Pancreas (tissue), 10 donors: ENCODE data around the gene KIAA0753. TPM values are rescaled to one million over a fixed set of nuclear protein-coding genes. Genes with fewer than 3 reads are reported as not detected.

Experiments used
- ATAC-seq, 4 donors: fragments of 200-7000 bp; cut with Tn5 transposase; one replicate each; pipeline versions ENCODE4 v1.8.0 to v1.9.1; 2020; ENCODE audit warnings: mild to moderate bottlenecking in 4 of 4, moderate library complexity in 4 of 4
- DNase-seq, 6 donors: peaks; one replicate each; pipeline ENCODE4 v3.0.0-alpha.2; 2020
- FAIRE-seq: peaks from 2 replicates; lab custom pipeline; 2012; peaks lifted over from hg19 to GRCh38; lab: Jason Lieb, UNC
- H3K27ac ChIP-seq, 4 donors: fragments of 200-600 bp; sonication (generic); 1 replicate in 3 of 4; 2 replicates in 1 of 4; pipeline versions ENCODE4 v1.5.0 to v1.8.0; 2020
- H3K27me3 ChIP-seq, 4 donors: fragments of 200-600 bp; one replicate each; pipeline ENCODE4 v1.8.0; 2021
- H3K36me3 ChIP-seq, 3 donors: fragments of 200-600 bp; sonication (generic) in 1 of 3; one replicate each; pipeline versions ENCODE4 v1.5.0 to v1.8.0; 2020 to 2021
- H3K4me1 ChIP-seq, 3 donors: fragments of 200-600 bp; one replicate each; pipeline ENCODE4 v1.8.0; 2021
- H3K4me3 ChIP-seq, 4 donors: fragments of 200-600 bp; sonication (generic) in 2 of 4; one replicate each; pipeline versions ENCODE4 v1.5.0 to v1.8.0; 2020 to 2021
- H3K9me3 ChIP-seq, 4 donors: fragments of 200-600 bp; one replicate each; pipeline ENCODE4 v1.8.0; 2021
- WGBS, 2 donors: extraction: QIAGEN DNeasy Blood & Tissue Kit; methylation state at CpG; one replicate each; pipeline ENCODE4 v1.1.7; 2013; 5-methylcytosine and 5-hydroxymethylcytosine counted together
- intact Hi-C, 3 donors: fragments of 100-400 bp; cut with DNase I; formaldehyde crosslinking; loops; one replicate each; pipeline versions ENCODE4 v1.11.1 to v1.14.2; 2022
- polyA plus RNA-seq, 2 donors: library from polyadenylated mRNA; stranded (reverse); fragments of 200-250 nt; gene quantifications; one replicate each; pipeline ENCODE4 v1.2.3, GENCODE V29; 2013
- total RNA-seq, 6 donors: library from RNA; stranded (reverse); fragmentation: NEBNext Ultra II Directional in 4 of 6; extraction: Animal tissue kit (Norgen Biotek cat#: 25700) in 4 of 6; gene quantifications; one replicate each; pipeline versions ENCODE4 v1.2.1 to v1.2.4, GENCODE V29; 2021 to 2023
- TF ChIP-seq, protein P1 (sequence below), 4 donors: fragments of 200-600 bp; sonication (generic) in 3 of 4; IDR thresholded peaks; one replicate each; pipeline versions ENCODE4 v1.5.0 to v1.8.0; 2021; ENCODE audit warnings: antibody characterized with exemption in 4 of 4
- donor health status: healthy with polysubstance abuse.
- donor health status: DM: no; HTN: no; CAD: no; lungs with moderate emphysema.
- donor health status: DM: no; HTN: no; CAD: no.
- donor health status: control.
- donor health status: control.
- donor health status: Bipolar disorder and iron deficiency.
- donor health status: DM: yes; HTN: yes; CAD: no.
- donor health status: DM: no; HTN: no; CAD: no.
- donor health status: DM: no; HTN: no; CAD: no.
- donor health status: DM: yes; HTN: yes; CAD: no.

The KIAA0753 gene
- total and polyA plus RNA-seq, 8 donors = 4.4 to 10.6 (median 6.0) TPM

DNA sequence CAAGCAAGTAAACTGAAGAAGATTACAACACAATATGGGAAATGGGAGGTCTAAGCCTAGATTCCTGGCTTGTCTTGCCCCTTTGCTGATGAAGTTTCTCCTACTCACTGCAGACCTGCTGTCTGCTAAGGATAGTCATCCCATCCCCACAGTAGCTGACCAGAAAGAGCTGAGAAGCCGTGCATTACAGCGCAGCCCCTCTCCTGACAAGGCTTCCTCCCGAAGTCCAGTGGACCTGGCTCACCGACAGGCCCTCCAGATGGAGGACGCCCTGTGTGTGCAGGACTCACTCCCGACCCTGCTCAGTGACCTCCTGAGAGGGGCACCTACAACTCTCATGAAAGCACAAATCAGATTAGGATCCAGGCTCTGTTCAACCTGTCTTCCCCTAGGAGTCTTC, 35.4 kb downstream of the KIAA0753 start:
- WGBS, 2 donors = 90 to 98% methylated on average over 6 of the region's 6 CpGs
- Histone ChIP-seq H3K9me3 (no peaks in the 10 kb centered on the region), H3K4me3 (no peak overlapping the region), H3K27ac (no peak overlapping the region), H3K27me3 (no peaks in the 10 kb centered on the region), H3K4me1 (no peaks in the 10 kb centered on the region), H3K36me3 (peaks cover 0 to 40% (median 3%) of the 10 kb centered on the region in 3 donors)
- intact Hi-C loops = no loop called here
- no peak for DNase-seq
- no peak for FAIRE-seq
- no peak for ATAC-seq
- TF ChIP-seq, protein P1, sequence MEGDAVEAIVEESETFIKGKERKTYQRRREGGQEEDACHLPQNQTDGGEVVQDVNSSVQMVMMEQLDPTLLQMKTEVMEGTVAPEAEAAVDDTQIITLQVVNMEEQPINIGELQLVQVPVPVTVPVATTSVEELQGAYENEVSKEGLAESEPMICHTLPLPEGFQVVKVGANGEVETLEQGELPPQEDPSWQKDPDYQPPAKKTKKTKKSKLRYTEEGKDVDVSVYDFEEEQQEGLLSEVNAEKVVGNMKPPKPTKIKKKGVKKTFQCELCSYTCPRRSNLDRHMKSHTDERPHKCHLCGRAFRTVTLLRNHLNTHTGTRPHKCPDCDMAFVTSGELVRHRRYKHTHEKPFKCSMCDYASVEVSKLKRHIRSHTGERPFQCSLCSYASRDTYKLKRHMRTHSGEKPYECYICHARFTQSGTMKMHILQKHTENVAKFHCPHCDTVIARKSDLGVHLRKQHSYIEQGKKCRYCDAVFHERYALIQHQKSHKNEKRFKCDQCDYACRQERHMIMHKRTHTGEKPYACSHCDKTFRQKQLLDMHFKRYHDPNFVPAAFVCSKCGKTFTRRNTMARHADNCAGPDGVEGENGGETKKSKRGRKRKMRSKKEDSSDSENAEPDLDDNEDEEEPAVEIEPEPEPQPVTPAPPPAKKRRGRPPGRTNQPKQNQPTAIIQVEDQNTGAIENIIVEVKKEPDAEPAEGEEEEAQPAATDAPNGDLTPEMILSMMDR (IDR thresholded peaks at IDR 0.05) = no peak

DNA sequence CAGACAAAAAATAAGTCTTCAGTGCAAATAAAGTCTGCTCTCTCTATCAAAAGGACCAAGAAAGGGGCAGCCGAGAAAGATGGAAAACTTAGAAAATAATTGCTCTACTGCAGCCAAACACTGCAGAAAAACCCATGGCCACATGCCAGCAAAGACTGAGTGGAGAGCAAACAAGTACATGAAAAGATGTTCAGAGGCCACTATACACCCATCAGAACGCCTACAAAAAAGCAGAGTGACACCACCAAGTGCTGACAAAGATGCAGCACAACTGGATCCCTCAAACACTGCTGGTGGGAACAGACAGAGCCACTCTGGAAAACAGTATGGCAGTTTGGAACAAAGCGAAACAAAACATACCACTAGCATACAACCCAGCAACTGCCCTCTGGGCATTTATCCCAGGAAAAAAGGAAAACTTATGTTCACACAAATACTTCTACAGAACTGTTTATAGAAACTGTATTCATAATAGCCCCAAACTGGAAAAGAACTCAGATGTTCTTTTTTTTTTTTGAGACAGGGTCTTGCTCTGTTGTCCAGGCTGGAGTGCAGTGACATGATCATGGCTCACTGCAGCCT, 36.7 kb downstream of the KIAA0753 start:
- Histone ChIP-seq H3K4me1 (peaks cover 0 to 2% (median 0%) of the 10 kb centered on the region in 3 donors), H3K27ac (no peak overlapping the region), H3K27me3 (no peaks in the 10 kb centered on the region), H3K9me3 (no peaks in the 10 kb centered on the region), H3K4me3 (no peak overlapping the region), H3K36me3 (peaks cover 0 to 27% (median 3%) of the 10 kb centered on the region in 3 donors)
- FAIRE-seq = no peak
- TF ChIP-seq, protein P1 (IDR thresholded peaks at IDR 0.05) = no peak
- 73% methylated on average over 3 of the region's 3 CpGs for WGBS, 2 donors
- intact Hi-C loops = no loop called here
- DNase-seq = no peak
- ATAC-seq = no peak

DNA sequence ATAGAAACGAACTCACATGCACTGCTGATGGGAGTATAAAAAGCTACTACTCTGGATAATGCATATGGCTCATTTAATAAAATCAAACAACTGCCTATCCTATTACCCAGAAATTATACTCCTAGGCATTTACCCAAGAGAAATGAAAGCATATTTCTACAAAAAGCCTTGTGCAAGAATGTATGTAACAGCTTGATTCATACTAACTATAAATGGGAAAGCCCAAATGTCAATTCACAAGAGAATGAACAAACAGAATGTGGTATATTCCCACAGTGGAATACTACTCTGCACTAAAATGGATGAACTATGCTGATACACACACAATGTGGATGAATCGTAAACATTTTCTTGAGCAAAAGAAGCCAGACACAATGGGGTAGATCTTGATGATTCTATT, 38.4 kb downstream of the KIAA0753 start:
- H3K4me3 ChIP-seq = no peak overlapping the region
- H3K4me1 ChIP-seq = peaks cover 0 to 14% (median 8%) of the 10 kb centered on the region in 3 donors
- peaks cover 0 to 10% (median 3%) of the 10 kb centered on the region in 3 donors for H3K36me3 ChIP-seq
- no peaks in the 10 kb centered on the region for H3K27me3 ChIP-seq
- intact Hi-C loops = no loop called here
- DNase-seq (no peak), ATAC-seq (no peak), FAIRE-seq (no peak)
- no peaks in the 10 kb centered on the region for H3K9me3 ChIP-seq
- H3K27ac ChIP-seq = no peak overlapping the region
- TF ChIP-seq, protein P1 (IDR thresholded peaks at IDR 0.05) = no peak
- 86 to 88% methylated on average over 2 of the region's 2 CpGs for WGBS, 2 donors

DNA sequence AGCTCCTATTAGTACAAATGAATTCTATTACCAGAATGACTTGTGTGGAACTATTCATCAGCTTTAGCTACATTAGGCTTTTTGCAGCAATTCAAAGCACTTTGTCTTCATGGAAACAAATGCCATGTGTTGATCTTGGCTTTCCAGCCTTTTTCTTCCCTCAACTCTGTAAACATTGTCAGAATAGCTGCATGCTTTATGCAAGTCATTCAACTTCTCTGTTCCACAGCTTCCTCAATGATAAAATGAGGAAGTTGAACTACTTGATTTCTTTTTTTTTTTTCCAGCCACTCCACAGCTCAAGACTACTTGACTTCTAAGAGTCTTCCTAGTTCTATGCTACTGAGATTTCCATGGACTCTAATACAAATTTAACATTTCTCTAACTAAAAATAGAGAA, 41.1 kb downstream of the KIAA0753 start:
- no peak for DNase-seq
- no peak overlapping the region for H3K4me3 ChIP-seq
- H3K27me3 ChIP-seq = no peaks in the 10 kb centered on the region
- H3K4me1 ChIP-seq = peaks cover 0 to 14% (median 8%) of the 10 kb centered on the region in 3 donors
- H3K27ac ChIP-seq = peak overlapping the region in 2 of 4 donors; percentile 23 to 27
- TF ChIP-seq, protein P1 (IDR thresholded peaks at IDR 0.05) = no peak
- peak in 3 of 4 donors; percentile 56 to 80 (median 71) for ATAC-seq
- peaks cover 3 to 13% (median 6%) of the 10 kb centered on the region in 3 donors for H3K36me3 ChIP-seq
- peak; percentile 81 for FAIRE-seq
- H3K9me3 ChIP-seq = no peaks in the 10 kb centered on the region
- intact Hi-C loops = no loop called here

DNA sequence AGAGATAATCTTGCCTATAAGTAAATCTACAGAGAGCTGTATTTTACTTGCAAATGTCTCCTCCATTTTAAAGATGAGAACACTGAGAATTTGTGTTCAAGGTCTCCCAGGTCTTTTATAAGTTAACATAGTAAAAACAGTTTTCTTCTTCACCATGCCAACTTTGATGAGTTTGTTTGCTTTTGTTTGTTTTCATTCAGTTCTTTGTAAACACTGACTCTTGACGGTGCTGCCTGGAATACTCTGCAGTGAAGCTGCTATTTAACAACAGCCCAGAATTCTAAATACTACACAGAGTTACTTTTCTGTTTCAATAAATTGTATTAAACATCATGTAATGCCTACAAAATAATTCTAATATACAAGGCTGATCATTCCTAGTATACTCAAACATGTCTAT, 42.8 kb downstream of the KIAA0753 start:
- Histone ChIP-seq H3K36me3 (peaks cover 3 to 20% (median 6%) of the 10 kb centered on the region in 3 donors), H3K27ac (no peak overlapping the region), H3K9me3 (no peaks in the 10 kb centered on the region), H3K27me3 (no peaks in the 10 kb centered on the region), H3K4me1 (peaks cover 0 to 14% (median 9%) of the 10 kb centered on the region in 3 donors), H3K4me3 (no peak overlapping the region)
- no peak for FAIRE-seq
- intact Hi-C loops = no loop called here
- TF ChIP-seq, protein P1 (IDR thresholded peaks at IDR 0.05) = no peak
- 11 to 13% methylated on average over 1 of the region's 1 CpG for WGBS, 2 donors
- no peak for ATAC-seq
- DNase-seq = no peak
